Ascending aorta (tissue), 2 donors: Measurements from ENCODE around the gene CACNB1. TPM values are rescaled to one million over a fixed set of nuclear protein-coding genes. Genes with fewer than 3 reads are reported as not detected.
"Not testable (repeated sequence)": the region's sequence is repeated elsewhere in the genome, so short reads cannot be mapped to it uniquely, and the experiment has no call there.

Experiments
- DNase-seq, 2 donors: peaks; one replicate each; pipeline ENCODE4 v3.0.0-alpha.2; 2019; ENCODE audit warnings: low spot score in 2 of 2
- H3K27ac ChIP-seq, 2 donors: fragments of 200-600 bp; sonication (generic); one replicate each; pipeline ENCODE4 v1.5.1; 2016 to 2017; ENCODE audit warnings: mild to moderate bottlenecking in 1 of 2
- H3K27me3 ChIP-seq: fragments of 200-600 bp; sonication (generic); one replicate; pipeline ENCODE4 v1.5.1; 2017
- H3K36me3 ChIP-seq, 2 donors: fragments of 200-600 bp; sonication (generic); one replicate each; pipeline ENCODE4 v1.5.1; 2016
- H3K4me1 ChIP-seq, 2 donors: fragments of 200-600 bp; sonication (generic); one replicate each; pipeline ENCODE4 v1.5.1; 2016 to 2017; ENCODE audit warnings: mild to moderate bottlenecking in 1 of 2
- H3K4me3 ChIP-seq, 2 donors: fragments of 200-600 bp; sonication (generic); one replicate each; pipeline ENCODE4 v1.5.1; 2016 to 2017; ENCODE audit warnings: mild to moderate bottlenecking in 1 of 2
- H3K9me3 ChIP-seq, 2 donors: fragments of 200-600 bp; sonication (generic); one replicate each; pipeline ENCODE4 v1.5.1; 2016
- intact Hi-C: fragments of 100-400 bp; cut with DNase I; formaldehyde crosslinking; loops from one replicate; pipeline ENCODE4 v1.15.1; 2023
- total RNA-seq: library from RNA; depleted of rRNA; stranded (reverse); fragments of >200 nt; gene quantifications from one replicate; pipeline ENCODE4 v1.1.0, GENCODE V29; 2016
- TF ChIP-seq, protein P1 (sequence below), 3 experiments: fragments of 200-600 bp in 2 of 3; fragments of 450-650 bp in 1 of 3; sonication (generic) in 2 of 3; IDR thresholded peaks; one replicate each; pipeline ENCODE4 v1.5.1; 2016 to 2019; ENCODE audit warnings: antibody characterized with exemption in 3 of 3, mild to moderate bottlenecking in 1 of 3, moderate library complexity in 1 of 3

Gene CACNB1
- total RNA-seq, 1 donor from 2014 or later, result 9.6 TPM

DNA sequence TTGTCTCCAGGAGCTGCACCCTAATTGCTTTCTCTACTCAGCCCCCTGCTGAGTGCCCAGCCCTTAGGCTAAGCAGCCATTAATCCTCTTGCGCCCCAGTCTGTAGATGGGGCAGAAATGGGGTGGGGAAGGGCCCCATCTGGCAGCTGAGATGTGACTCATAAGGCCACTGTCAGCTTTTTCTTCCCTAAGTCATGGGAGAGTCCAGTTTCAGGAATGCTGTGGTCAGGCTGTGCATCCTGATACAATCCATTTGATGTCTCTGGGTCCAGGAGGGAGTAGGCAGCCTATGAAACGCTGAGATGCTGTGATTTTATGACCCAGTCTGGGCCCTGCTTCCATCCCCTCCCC lies 58.3 kb downstream of the CACNB1 start:
- Histone ChIP-seq H3K36me3 (no peaks in the 10 kb centered on the region), H3K27me3 (no peaks in the 10 kb centered on the region), H3K27ac (no peak overlapping the region), H3K4me1 (no peaks in the 10 kb centered on the region), H3K4me3 (no peak overlapping the region), H3K9me3 (no peaks in the 10 kb centered on the region)
- intact Hi-C loops, result no loop called here
- TF ChIP-seq, protein P1, sequence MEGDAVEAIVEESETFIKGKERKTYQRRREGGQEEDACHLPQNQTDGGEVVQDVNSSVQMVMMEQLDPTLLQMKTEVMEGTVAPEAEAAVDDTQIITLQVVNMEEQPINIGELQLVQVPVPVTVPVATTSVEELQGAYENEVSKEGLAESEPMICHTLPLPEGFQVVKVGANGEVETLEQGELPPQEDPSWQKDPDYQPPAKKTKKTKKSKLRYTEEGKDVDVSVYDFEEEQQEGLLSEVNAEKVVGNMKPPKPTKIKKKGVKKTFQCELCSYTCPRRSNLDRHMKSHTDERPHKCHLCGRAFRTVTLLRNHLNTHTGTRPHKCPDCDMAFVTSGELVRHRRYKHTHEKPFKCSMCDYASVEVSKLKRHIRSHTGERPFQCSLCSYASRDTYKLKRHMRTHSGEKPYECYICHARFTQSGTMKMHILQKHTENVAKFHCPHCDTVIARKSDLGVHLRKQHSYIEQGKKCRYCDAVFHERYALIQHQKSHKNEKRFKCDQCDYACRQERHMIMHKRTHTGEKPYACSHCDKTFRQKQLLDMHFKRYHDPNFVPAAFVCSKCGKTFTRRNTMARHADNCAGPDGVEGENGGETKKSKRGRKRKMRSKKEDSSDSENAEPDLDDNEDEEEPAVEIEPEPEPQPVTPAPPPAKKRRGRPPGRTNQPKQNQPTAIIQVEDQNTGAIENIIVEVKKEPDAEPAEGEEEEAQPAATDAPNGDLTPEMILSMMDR (IDR thresholded peaks at IDR 0.05), result no peak
- DNase-seq, result no peak

DNA sequence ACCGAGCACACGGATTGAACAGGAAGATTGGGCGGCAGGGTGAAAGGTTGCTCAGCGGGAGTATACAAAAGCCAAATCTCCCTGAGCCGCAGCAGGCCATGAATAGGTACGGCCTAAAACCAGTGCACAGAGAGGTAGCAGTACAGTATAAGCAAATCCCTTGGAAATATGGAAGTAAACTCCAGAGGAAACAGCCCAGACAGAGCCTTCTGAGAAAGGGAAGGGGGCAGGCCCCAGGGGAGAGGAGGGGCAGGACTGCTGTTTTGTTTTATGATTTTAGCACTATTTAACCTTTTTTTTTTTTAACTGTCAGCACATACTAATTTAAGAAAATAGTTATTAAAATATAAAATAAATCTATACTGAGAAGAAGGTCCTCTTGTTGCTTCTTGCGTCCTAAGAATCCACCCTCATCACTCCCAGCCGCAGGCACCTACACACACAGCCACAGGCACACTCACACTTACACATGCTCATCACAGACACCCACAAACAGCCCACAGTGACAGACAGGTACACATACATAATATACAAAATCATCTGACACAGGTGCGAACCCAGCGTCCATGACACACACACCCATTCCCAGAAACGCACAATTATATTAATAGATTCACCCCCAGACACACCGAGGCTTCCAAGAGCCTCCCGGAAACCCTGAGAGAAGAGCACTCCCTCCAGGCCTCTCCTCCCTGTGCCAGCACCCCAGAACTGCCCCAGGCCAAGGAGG lies 58.9 kb downstream of the CACNB1 start:
- Histone ChIP-seq H3K36me3 (no peaks in the 10 kb centered on the region), H3K27ac (no peak overlapping the region), H3K4me1 (no peaks in the 10 kb centered on the region), H3K4me3 (no peak overlapping the region), H3K27me3 (no peaks in the 10 kb centered on the region), H3K9me3 (no peaks in the 10 kb centered on the region)
- no peak for DNase-seq
- intact Hi-C loops, result no loop called here
- TF ChIP-seq, protein P1 (IDR thresholded peaks at IDR 0.05), result no peak

DNA sequence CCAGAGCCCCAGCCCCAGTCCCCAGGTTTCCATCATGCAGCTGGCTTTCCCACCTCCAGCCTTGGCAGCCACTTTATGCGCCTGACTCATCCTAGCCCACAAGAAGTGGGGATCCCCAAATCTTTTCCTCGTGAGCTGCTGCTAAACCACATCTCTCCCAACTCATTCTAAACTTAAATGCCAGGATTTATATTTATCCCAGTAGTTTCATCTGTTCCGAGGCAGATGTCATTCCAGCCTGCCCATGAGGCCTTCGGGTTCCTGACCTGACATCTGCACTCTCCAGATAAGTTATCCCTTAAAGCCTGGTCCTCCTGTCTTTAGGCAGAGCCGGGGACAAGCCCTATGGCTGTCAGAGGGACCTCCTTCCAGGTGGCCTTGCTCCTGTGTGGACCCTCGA lies 62.6 kb downstream of the CACNB1 start:
- TF ChIP-seq, protein P1 (IDR thresholded peaks at IDR 0.05), result no peak
- no peaks in the 10 kb centered on the region for H3K27me3 ChIP-seq
- no peaks in the 10 kb centered on the region for H3K4me1 ChIP-seq
- no peaks in the 10 kb centered on the region for H3K36me3 ChIP-seq
- no peaks in the 10 kb centered on the region for H3K9me3 ChIP-seq
- intact Hi-C loops, result no loop called here
- H3K27ac ChIP-seq, result no peak overlapping the region
- no peak overlapping the region for H3K4me3 ChIP-seq
- DNase-seq, result no peak

DNA sequence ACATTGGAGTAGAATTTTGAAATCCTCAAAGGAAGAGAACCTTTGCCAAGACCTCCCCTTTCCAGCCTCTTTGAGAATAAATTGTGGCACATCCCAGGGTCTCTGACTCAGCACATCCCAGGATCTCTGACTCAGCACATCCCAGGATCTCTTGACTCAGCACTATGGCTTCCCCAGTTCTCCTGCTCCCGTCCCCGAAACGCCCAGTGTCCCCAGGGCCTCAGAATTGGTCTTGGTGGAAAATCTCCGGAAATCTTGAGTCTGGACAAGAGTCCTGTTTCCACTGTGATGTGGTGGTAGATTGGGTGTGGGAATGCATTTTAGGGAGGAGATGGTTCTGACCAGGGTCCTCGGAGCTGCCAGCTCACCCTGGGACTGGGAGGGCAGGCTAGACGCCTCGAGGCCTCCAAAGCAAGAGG lies 65.3 kb downstream of the CACNB1 start:
- Histone ChIP-seq H3K4me1 (no peaks in the 10 kb centered on the region), H3K27me3 (no peaks in the 10 kb centered on the region), H3K36me3 (no peaks in the 10 kb centered on the region), H3K4me3 (no peak overlapping the region), H3K27ac (no peak overlapping the region), H3K9me3 (no peaks in the 10 kb centered on the region)
- intact Hi-C loops, result no loop called here
- TF ChIP-seq, protein P1 (IDR thresholded peaks at IDR 0.05), result no peak
- DNase-seq, result no peak

DNA sequence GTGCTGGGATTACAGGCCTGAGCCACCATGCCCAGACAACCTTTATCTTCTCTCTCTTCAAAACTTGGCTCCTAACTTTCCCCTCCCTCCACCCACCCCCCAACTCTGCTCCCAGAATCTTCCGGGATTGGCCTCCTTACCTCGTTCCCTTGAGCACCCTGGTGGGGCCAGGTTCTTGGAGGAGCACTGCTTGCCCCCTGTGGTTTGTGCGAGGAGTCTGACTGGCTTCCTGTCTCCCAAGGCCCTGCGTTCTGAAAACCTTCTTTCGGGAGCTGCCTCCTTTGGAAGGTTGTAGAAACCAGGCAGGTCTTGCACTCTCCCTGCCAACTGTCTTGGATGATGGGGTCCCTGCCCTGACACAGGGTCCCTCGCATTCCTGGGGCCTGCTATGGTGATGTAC lies 65.9 kb downstream of the CACNB1 start:
- H3K9me3 ChIP-seq, result no peaks in the 10 kb centered on the region
- H3K27me3 ChIP-seq, result no peaks in the 10 kb centered on the region
- intact Hi-C loops, result no loop called here
- TF ChIP-seq, protein P1 (IDR thresholded peaks at IDR 0.05), result no peak
- no peaks in the 10 kb centered on the region for H3K36me3 ChIP-seq
- no peak for DNase-seq
- no peaks in the 10 kb centered on the region for H3K4me1 ChIP-seq
- H3K4me3 ChIP-seq, result no peak overlapping the region
- H3K27ac ChIP-seq, result no peak overlapping the region

DNA sequence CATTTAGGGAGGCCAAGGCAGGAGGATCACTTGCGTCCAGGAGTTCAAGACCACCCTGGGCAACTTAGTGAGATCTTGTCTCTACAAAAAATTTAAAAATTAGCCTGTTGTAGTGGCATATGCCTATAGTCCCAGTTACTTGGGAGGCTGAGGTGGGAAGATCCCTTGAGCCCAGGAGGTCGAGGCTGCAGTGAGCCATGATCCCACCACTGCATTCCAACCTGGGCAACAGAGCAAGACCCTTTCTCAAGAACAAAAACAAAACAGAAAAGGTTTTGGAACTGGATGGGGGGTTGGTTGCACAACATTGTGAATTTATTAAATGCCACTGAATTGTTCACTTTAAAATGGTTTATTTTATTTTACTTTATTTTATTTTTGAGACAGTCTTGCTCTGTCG lies 67.3 kb downstream of the CACNB1 start:
- H3K4me1 ChIP-seq, result no peaks in the 10 kb centered on the region
- TF ChIP-seq, protein P1 (IDR thresholded peaks at IDR 0.05), result no peak
- DNase-seq, result no peak
- no peak overlapping the region for H3K27ac ChIP-seq
- H3K27me3 ChIP-seq, result no peaks in the 10 kb centered on the region
- H3K9me3 ChIP-seq, result no peaks in the 10 kb centered on the region
- H3K4me3 ChIP-seq, result no peak overlapping the region
- intact Hi-C loops, result no loop called here
- H3K36me3 ChIP-seq, result no peaks in the 10 kb centered on the region

DNA sequence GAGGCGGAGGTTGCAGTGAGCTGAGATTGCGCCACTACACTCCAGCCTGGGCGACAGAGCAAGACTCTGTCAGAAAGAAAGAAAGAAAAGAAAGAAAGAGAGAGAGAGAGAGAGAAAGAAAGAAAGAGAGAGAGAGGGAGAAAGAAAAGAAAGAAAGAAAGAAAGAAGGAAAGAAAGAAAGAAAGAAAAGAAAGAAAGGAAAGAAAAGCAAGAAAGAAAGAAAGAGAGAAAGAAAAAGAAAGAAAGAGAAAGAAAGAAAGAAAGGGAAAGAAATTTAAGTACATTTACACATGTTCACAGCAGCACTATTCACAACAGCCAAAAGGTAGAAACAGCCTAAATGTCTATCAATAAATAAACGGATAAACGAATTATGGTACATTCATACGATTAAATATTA lies 67.9 kb downstream of the CACNB1 start:
- H3K27ac ChIP-seq, DNase-seq, H3K4me1 ChIP-seq, H3K36me3 ChIP-seq, intact Hi-C loops, H3K9me3 ChIP-seq, H3K4me3 ChIP-seq, H3K27me3 ChIP-seq: not testable (repeated sequence)
